Hematopoietic multipotent progenitor cell treated with erythropoietin and hydrocortisone succinate and interleukin-3 and kit ligand, for 17 days (in vitro differentiated cells): ENCODE measurements around the gene SLC6A8.
"Not testable (repeated sequence)": the region's sequence is repeated elsewhere in the genome, so short reads cannot be mapped to it uniquely, and the experiment has no call there.

Experiments used
- DNase-seq: peaks from one replicate; pipeline ENCODE4 v3.0.0-alpha.2; 2015; ENCODE audit warnings: low spot score

Gene SLC6A8

DNA sequence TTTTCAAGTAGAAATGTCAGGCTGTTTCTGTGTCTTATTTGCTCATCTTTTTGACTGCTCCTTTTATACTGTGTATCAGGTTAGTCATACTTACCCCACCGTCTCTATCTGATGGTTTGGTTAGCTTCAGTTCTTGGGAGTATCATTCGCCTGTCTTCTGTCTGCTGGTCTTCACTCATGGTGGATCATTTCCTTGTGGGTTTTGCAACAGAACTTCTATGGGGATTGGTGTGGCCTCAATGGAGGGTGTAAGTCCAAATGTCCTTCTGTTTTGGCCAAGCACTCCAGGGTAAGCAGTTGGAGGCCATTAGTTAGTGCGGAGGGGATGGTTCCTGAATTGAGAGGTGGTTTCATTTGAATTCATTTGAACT, 44.1 kb downstream of the SLC6A8 start:
- DNase-seq, result no peak

DNA sequence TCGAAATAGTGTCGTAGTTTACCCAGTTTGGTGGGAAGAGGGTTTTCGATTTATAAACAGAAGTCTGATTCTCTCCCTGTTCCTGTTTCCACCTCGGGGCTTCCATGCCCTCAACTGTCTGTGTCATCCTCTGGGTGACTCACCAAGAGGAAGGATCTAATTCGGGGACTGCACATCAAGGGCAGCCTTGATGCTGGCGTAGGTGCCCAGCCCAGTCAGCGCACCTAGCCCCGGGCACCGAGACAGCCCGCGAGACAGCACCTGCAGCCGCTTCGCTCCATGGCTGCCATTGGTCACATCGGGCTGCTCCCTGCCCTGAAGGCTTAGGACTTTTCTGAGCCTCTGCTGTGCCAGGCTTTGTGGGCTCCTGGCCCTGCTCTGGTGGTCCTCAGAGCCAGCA, 44.7 kb downstream of the SLC6A8 start:
- no peak for DNase-seq

DNA sequence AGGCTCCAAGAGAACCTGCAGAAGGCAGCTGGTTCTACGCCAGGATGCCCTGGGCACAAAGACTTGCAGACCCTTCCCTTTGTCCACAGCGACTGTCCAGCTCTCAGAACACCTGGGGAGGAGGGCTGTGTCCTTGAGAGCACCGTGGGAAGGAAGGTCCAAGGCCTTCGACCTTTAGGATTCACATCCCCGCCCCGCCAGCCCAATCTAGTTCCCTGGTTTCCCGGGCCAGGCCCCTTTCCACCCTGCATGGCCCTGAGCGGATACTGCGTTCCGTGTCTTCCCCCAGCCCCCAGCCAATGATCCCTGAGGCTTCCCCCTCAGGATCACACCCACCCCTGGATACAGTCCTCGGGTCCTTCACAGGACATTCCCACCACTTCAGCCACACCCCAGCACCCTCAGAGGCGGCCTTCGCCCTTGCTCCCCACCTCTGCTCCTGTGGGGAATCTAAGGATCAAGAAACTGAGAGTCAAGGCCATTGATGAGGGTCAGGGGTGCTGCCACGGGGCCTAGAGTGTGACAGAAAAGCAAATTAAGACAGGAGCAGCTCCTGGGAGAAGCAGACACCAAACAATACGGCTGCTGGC, 46.0 kb downstream of the SLC6A8 start:
- DNase-seq, result no peak

DNA sequence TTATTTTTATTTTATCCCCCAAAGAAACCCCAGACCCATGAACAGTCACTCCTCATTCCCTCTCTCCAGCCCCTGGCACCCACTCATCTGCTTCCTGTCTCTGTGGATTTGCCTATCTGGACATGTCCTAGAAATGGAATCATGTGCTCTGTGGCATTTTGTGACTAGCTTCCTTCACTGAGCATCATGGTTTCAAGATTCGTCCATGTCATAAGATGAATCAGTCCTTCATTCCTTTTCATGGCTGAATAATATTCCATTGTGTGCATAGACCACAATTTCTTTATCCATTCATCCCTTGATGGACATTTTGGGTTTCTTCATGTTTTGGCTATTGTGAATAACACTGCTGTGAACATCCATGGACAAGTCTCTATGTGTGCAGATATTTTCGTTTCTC, 47.1 kb downstream of the SLC6A8 start:
- no peak for DNase-seq

DNA sequence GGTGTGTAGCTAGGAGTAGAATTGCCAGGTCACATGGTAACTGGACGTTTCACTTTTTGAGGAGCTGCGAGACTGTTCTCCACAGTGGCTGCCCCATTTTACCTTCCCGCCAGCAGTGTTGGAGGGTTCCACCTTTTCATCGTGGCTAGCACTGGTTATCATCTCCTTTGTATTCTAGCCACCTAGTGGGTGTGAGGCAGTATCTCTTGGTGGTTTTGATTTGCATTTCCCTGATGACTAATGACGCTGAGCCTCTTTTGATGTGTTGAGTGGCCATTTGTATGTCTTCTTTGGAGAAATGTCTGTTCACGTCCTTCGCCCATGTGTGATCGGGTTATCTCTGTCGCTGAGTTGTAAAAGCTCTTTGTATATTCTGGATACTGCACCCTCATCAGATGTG, 47.5 kb downstream of the SLC6A8 start:
- DNase-seq, result no peak

DNA sequence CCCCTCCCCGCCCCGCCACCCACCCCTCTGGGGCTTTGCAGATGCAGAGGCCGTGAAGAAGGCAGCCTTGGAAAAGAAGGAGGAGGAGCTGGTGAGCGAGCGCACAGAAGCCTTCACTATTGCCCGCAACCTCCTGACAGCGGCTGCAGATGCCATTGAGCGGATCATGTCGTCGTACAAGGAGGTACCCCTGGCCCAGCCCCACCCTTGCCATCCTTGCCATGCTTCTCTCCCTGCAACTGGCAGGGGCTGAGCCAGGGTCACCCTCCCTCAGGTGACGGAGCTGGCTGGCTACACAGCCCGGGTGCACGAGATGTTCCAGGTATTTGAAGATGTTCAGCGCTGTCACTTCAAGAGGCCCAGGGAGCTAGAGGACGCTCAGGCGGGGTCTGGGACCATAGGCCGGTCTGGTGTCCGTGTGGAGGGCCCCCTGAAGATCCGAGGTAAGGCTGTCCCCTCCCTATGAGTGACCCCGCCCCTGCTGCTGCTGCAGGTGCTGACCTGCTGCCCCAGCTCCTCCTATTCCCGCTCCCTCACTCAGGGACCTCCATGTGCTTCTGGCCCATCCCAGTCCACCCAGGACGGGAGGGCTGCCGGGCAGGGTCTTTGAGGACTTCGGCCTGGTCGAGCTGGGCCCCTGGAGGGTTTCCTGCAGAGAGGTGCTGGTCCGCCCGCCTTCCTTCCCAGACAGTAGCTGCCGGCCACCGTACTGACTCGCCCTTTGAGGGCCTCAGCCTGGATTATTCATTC, 48.5 kb downstream of the SLC6A8 start:
- no peak for DNase-seq

DNA sequence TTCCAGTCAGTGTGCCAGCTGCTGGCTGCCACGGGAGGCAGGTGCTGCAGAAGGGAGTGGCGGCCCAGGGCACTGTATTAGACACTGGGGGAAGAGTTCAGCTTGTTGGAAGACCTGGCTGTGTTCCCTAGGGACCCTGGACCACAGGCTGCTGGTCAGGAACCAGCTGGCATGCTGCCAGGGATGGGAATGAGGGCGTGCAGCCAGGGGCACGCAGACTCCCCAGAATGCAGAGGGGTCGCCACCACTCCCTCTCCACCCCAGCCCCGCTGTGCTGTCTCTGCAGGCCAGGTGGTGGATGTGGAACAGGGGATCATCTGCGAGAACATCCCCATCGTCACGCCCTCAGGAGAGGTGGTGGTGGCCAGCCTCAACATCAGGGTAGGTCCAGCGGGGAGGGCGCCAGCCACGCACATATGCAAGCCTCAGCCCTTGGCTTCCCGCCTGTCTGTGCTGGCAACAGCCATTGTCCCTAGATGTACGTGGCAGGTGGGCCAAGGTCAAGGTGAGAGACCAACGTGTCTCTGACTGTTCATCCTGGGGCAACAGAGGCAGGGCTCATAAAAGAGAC, 49.2 kb downstream of the SLC6A8 start:
- no peak for DNase-seq

DNA sequence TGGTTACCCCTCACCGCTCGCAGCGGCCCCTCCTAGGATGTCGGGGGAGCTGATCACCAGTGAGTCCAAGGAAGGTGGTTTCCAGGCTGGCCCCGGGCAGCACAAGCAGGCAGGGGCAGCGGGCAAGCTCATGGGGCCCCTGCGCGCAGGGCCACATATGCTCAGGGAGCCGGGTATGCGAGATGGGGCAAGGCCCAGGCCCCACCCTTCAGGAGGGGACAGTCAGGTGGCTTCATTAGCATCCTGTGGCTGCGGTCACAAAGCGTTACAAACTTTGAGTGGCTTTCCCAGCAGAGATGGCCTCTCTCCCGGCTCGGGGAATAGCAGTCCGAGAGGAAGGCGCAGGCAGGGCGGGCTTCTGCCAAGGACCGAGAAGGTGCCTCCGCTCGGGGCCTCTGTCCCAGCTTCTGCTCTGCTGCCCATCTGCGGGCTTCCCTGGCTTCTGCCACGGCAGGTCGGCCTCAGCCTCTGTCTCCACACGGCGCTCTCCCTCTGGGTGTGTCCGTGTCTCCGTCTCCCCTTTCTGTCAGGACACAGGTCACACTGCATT, 50.4 kb downstream of the SLC6A8 start:
- no peak for DNase-seq

DNA sequence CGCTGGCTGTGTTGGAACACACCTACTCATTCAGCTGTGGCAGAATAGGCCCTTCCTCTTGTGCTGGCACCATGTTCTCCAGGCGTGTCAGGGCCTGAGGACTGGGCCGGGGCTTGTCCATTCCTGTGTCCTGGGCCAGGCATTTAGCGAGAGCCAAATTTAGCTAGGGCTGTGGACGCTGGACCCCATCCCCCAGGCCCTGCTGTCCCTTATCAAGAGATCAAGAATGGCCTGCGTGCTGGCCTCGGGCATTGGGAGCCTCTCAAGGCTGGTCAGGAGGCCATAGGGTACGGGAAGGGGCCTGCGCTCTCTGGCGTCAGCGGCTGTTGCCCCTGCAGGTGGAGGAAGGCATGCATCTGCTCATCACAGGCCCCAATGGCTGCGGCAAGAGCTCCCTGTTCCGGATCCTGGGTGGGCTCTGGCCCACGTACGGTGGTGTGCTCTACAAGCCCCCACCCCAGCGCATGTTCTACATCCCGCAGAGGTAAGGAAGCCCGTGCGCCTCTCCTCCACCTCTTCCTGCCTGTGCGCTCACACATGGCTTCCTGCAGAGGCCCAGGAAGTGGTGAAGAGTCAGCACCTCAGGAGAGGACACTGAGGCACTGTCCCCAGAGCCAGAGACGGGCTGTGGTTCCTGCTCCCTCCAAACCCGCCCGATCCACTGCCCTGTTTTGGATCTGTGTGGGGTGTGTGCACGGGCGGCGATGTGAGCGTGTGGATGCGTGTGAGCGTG, 52.2 kb downstream of the SLC6A8 start:
- no peak for DNase-seq

DNA sequence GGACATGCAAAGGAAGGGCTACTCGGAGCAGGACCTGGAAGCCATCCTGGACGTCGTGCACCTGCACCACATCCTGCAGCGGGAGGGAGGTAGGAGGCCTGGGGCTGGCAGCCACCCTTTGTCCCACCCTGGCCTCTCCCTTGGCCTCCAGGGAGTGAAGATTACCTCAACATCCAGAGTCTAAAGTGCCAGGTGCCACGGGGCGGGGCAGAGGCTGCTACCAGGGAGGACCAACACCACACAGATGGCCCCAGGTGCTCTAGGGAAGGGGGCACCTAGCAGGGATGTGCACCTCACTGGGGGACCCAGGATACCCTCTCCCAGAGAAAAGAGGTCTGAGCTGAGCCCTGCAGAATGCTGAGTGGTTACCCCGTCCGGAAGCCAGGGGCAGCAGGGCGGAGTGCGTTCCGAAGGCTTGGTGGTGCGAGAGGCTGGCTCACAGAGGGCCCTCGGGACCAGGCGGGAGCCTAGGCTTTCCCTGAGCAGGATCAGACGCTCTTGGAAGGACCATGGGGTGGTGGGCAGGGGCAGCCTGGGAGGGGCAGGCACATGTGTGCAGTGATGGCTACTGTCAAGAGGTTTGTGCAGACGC, 53.0 kb downstream of the SLC6A8 start:
- DNase-seq, result no peak

DNA sequence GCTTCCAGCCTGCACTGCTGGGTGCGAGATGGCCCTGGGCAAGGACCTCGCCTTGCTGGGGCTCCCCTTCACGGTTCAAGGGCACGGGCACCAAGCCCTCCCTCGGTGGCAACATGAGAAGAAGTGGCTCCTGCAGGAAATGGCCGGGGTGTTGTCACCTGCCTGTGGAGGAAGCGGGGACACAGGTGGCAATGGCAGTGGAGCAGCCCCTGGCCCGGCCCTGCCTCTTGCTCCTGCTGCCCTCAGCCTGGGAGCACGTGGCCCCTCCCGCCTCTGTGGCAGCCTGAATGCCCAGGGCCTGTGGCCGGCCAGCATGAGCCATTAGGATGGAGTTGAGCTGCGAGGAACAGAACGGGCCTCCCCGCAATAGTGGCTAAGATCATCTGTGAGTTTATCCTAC, 53.7 kb downstream of the SLC6A8 start:
- DNase-seq, result no peak

DNA sequence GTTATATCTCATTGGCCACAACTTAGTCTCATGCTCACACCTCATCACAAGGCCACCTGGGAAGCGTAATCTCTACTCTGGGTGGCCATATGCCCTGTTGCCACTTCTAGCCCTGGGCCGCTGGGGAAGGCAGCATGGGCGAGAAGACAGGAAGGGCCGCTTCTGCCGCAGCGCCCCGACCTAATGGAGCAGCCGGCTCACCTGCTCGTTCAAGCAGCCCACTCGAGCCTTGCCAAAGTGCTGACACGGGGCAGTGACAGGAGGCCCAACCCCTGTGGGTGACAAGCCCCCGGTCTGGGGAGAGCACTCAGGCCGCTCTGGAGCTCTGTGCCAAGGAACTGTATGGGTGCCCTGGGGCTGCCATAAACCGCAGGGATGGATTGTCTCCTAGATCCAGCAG, 54.4 kb downstream of the SLC6A8 start:
- DNase-seq, result not testable (repeated sequence)

DNA sequence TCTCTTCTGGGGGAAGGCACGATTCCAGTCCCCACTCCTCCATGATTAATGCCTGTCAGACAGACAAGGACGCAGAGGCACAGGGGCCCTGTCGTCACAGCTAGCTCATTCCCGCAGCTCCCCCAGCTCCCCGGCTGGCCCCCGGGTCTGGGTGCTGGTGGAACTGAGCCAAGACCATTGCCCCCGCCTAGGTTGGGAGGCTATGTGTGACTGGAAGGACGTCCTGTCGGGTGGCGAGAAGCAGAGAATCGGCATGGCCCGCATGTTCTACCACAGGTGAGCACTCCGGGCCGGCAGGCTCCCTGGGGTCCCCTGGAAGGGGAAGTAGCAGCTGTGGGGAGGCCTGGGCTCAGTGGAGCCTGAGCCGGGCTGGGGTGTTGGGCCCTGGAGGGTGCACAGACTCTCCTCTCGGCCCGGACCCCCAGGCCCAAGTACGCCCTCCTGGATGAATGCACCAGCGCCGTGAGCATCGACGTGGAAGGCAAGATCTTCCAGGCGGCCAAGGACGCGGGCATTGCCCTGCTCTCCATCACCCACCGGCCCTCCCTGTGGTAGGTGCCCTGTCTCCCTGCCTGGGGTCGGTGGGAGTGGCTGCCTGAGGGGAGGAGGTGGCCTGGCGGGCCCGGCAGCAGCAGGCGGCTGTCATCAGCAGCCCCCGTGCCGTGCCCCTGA, 55.2 kb downstream of the SLC6A8 start:
- DNase-seq, result not testable (repeated sequence)

DNA sequence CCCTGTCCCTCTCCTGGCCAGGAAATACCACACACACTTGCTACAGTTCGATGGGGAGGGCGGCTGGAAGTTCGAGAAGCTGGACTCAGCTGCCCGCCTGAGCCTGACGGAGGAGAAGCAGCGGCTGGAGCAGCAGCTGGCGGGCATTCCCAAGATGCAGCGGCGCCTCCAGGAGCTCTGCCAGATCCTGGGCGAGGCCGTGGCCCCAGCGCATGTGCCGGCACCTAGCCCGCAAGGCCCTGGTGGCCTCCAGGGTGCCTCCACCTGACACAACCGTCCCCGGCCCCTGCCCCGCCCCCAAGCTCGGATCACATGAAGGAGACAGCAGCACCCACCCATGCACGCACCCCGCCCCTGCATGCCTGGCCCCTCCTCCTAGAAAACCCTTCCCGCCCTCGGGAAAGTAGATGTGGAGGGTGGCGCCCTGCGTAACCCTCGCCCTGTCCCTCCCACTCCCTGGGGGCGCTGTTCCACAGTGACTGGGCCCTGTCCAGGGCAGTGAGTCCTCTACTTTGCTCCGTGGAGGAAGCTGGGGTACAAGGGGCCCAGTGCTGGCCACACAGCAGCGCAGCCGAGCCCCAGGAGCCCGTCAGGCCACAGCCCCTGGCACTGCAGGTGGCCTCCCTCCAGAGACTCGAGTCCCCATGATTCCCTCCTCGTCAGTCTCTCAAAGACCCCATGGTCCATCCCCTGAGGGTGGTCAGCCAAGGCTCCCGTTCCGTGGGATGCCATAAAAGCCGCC, 55.9 kb downstream of the SLC6A8 start:
- DNase-seq, result not testable (repeated sequence)

DNA sequence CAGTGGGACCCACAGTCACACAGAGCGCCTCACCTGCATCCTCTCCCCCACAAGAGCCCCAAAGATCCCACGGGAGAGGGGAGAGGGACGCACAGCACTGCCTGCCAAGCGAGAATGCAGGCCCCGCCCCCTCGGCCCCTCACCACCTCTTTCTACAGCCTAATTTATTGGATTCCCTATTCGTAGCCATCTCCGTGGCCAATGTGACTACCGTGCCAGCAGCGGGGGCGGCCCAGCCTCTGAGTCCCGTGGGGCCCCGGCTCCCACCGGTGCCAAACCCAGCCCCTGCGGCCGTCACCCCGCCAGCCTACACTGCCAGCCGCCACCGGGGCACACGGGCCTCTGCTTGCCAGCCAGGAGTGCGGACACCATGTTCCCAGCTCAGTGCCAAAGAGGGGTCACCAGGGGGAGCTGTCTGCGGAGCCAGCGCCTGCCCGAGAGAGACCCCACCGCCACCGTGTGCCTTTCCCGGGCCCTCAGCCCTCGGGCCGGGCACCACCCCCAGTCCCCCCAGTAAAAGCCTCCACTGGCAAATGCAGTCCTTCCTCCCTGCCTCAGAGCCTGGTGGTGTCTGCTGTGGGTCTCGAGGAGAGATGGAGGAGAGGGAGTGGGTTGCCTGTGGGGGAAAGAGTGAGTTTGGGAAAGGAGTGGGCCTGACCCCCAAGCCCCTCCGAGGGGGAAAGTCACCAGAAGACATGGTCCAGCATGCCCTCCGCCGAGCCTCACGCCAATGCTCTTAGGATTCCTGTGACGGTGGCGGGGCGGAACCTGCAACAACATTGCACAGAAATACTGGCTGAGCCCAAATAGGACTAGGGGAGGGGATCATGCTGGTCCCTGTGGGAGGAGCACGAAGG, 56.7 kb downstream of the SLC6A8 start:
- no peak for DNase-seq

DNA sequence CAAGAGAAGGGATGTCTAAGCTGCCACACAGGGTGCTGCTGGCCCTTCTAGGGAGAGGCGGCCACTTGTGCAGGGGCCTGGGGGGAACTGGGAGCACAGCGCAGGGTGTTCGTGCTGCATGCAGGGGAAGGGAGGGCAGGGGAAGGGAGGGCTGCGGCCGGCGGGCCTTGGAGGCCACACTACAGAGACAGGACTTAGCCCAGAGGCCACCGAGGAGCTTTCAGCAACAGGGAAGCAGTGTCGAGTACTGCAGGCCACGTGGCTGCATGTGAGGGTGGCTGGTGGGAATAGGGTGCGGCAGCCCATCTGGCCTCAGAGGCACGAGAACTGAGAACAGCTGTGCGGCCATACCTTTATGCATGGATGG, 57.3 kb downstream of the SLC6A8 start:
- not testable (repeated sequence) for DNase-seq
